Cardiac fibroblast (primary cell): ENCODE data around the gene FCGR3A.

Experiments
- DNase-seq, 2 donors: peaks; one replicate each; pipeline versions ENCODE4 v3.0.0 to v3.0.0-alpha.2; 2010; ENCODE audit warnings: low read depth in 2 of 2
- H3K4me3 ChIP-seq, 2 donors: replicated peaks in 1 of 2; 1 replicate in 1 of 2; 2 replicates in 1 of 2; pipeline ENCODE4 v1.5.1; 2011; ENCODE audit warnings: low read depth in 2 of 2, low read length in 2 of 2, mild to moderate bottlenecking in 2 of 2, moderate library complexity in 1 of 2
- CTCF ChIP-seq: IDR thresholded peaks from one replicate; pipeline ENCODE4 v1.5.1; 2011; ENCODE audit warnings: low read depth, mild to moderate bottlenecking, low read length, inconsistent platforms

Gene FCGR3A

GRCh38 chr1:161497961-161498360, 51.7 kb downstream of the FCGR3A start:
- DNase-seq, result no peak
- no peak overlapping the region for H3K4me3 ChIP-seq
- no peak for TF ChIP-seq CTCF

- TF ChIP-seq CTCF, result no peak
- DNase-seq, result no peak
- no peak overlapping the region for H3K4me3 ChIP-seq
These were observed 54.1 kb downstream of the FCGR3A start for GRCh38 chr1:161495490-161495889.

- H3K4me3 ChIP-seq, result no peak overlapping the region
- no peak for DNase-seq
- no peak for TF ChIP-seq CTCF
These were observed 55.4 kb downstream of the FCGR3A start for GRCh38 chr1:161494091-161494735.

GRCh38 chr1:161492827-161493226, 56.8 kb downstream of the FCGR3A start:
- TF ChIP-seq CTCF, result no peak
- no peak for DNase-seq
- H3K4me3 ChIP-seq, result no peak overlapping the region
